Lung (tissue), 12 donors: ENCODE measurements around the gene ILKAP. TPM values are rescaled to one million over a fixed set of nuclear protein-coding genes. Genes with fewer than 3 reads are reported as not detected.

Experiments
- ATAC-seq: fragments of 200-7000 bp; cut with Tn5 transposase; one replicate; pipeline ENCODE4 v1.9.1; 2020; ENCODE audit warnings: moderate number of reproducible peaks; ENCODE audit not compliant: insufficient read depth, low FRiP score
- DNase-seq, 3 donors: peaks; one replicate each; pipeline ENCODE4 v3.0.0-alpha.2; 2013 to 2017
- H3K27ac ChIP-seq, 2 donors: one replicate each; pipeline ENCODE4 v1.5.1; 2013; ENCODE audit warnings: mild to moderate bottlenecking in 2 of 2, moderate library complexity in 2 of 2, control low read depth in 1 of 2, inconsistent platforms in 1 of 2, low read depth in 1 of 2, low read length in 1 of 2
- H3K27me3 ChIP-seq, 3 donors: one replicate each; pipeline ENCODE4 v1.5.1; 2013; ENCODE audit warnings: low read length in 2 of 3; ENCODE audit not compliant: control insufficient read depth in 3 of 3, insufficient read depth in 3 of 3
- H3K36me3 ChIP-seq, 4 donors: one replicate each; pipeline ENCODE4 v1.5.1; 2013; ENCODE audit warnings: low read length in 4 of 4, mild to moderate bottlenecking in 1 of 4, moderate library complexity in 1 of 4; ENCODE audit not compliant: control insufficient read depth in 4 of 4, insufficient read depth in 4 of 4
- H3K4me1 ChIP-seq, 5 donors: one replicate each; pipeline ENCODE4 v1.5.1; 2013; ENCODE audit warnings: low read length in 5 of 5, mild to moderate bottlenecking in 2 of 5, moderate library complexity in 1 of 5; ENCODE audit not compliant: control insufficient read depth in 5 of 5, insufficient read depth in 5 of 5
- H3K4me3 ChIP-seq: one replicate; pipeline ENCODE4 v1.5.1; 2013; ENCODE audit warnings: mild to moderate bottlenecking, control low read depth, moderate library complexity
- H3K9ac ChIP-seq, 2 donors: one replicate each; pipeline ENCODE4 v1.5.1; 2013; ENCODE audit warnings: low read length in 2 of 2, control low read depth in 1 of 2; ENCODE audit not compliant: insufficient read depth in 1 of 2
- H3K9me3 ChIP-seq, 4 donors: one replicate each; pipeline ENCODE4 v1.5.1; 2013; ENCODE audit warnings: low read length in 3 of 4, mild to moderate bottlenecking in 1 of 4, moderate library complexity in 1 of 4; ENCODE audit not compliant: control insufficient read depth in 4 of 4, insufficient read depth in 3 of 4
- CTCF ChIP-seq: IDR thresholded peaks from 2 replicates; pipeline ENCODE4 v1.5.1; 2012; ENCODE audit warnings: mild to moderate bottlenecking; ENCODE audit errors: control extremely low read depth, extremely low read depth
- WGBS, 2 donors: extraction: QIAGEN DNeasy Blood & Tissue Kit; methylation state at CpG; one replicate each; pipeline ENCODE4 v1.1.7; 2013; 5-methylcytosine and 5-hydroxymethylcytosine counted together
- polyA plus RNA-seq, 2 donors: library from polyadenylated mRNA; stranded (reverse); fragments of 200-250 nt; gene quantifications; one replicate each; pipeline ENCODE4 v1.2.1, GENCODE V29; 2013
- total RNA-seq, 2 donors: library from RNA; depleted of rRNA in 1 of 2; stranded (reverse); fragments of >200 nt in 1 of 2; gene quantifications; one replicate each; pipeline ENCODE4 v1.2.1, GENCODE V29; 2014 to 2021
- donor health status: control.
- donor health status: control.
- donor health status: Bipolar disorder and iron deficiency.
- donor health status: healthy.
- donor health status: DM: yes; HTN: yes; CAD: no.

The ILKAP gene
- total and polyA plus RNA-seq, 4 donors, result 35.0 to 52.0 (median 42.1) TPM

- no peak for ATAC-seq
- no peaks in the 10 kb centered on the region for H3K36me3 ChIP-seq
- peaks cover 0 to 8% (median 2%) of the 10 kb centered on the region in 5 donors for H3K4me1 ChIP-seq
- no peaks in the 10 kb centered on the region for H3K9me3 ChIP-seq
- no peak overlapping the region for H3K27ac ChIP-seq
- 72 to 77% methylated on average over 12 to 14 of the region's 14 CpGs for WGBS, 2 donors
- peaks cover 0 to 2% (median 0%) of the 10 kb centered on the region in 3 donors for H3K27me3 ChIP-seq
- no peak overlapping the region for H3K4me3 ChIP-seq
- H3K9ac ChIP-seq, result no peak overlapping the region
- TF ChIP-seq CTCF, result no peak
- DNase-seq, result no peak
Measured at GRCh38 chr2:238133499-238134392, 69.7 kb downstream of the ILKAP start.

DNA sequence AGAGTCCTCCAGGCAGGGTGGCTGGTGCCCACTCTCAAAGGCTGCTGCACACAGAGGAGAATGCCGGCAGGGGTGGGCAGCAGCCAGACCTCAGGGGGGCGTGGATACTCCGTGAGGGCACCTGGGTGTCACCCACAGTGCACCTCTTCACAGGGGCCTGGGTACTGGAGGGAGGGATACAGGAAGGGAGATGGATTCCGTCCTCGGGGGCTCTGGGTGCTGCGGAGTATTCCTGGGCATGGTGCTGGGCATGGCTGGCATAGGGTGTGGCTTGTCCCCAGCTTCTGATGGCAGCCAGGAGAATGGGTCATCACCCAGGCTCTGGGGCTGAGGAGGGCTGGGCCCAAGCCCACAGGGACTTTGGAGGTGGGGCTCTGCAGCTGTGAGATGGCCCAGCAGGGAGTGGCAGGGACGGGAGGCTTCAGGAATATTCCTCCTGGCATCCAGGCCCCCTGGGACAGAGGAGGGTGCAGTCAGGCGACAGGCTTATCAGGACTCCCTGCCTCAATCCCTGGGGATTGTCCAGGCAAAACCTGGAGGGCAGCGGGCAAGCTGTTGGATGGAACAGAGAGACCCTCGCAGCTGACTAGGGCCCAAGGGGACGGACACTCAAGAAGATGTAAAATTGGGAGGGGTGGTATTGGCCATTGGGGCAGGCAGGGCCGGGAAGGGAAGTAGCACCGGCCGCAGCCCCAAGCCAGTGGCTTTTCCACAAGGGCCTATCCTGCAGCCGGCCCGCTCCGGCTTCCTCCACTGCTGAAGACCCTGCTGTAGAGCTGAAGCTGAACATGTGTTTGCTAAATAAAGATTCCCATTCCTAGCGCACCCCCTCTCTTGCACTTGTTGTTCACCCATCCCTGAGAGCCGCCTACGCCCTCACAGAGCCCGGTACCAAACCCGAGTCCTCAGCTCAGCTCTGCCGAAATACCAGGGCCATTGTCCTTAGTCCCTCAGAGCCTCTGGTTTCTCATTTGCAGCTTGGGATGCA lies 70.7 kb downstream of the ILKAP start:
- H3K4me3 ChIP-seq, result no peak overlapping the region
- DNase-seq, result no peak
- no peaks in the 10 kb centered on the region for H3K36me3 ChIP-seq
- TF ChIP-seq CTCF, result no peak
- H3K9ac ChIP-seq, result no peak overlapping the region
- peaks cover 0 to 13% (median 0%) of the 10 kb centered on the region in 5 donors for H3K4me1 ChIP-seq
- no peak overlapping the region for H3K27ac ChIP-seq
- no peaks in the 10 kb centered on the region for H3K9me3 ChIP-seq
- peaks cover 0 to 2% (median 0%) of the 10 kb centered on the region in 3 donors for H3K27me3 ChIP-seq
- no peak for ATAC-seq
- 93 to 94% methylated on average over 23 of the region's 23 CpGs for WGBS, 2 donors

- no peaks in the 10 kb centered on the region for H3K9me3 ChIP-seq
- whole genome bisulfite sequencing, 2 donors, result 93 to 94% methylated on average over 14 of the region's 14 CpGs
- ATAC-seq (no peak), DNase-seq (no peak)
- no peak for TF ChIP-seq CTCF
- peaks cover 0 to 2% (median 0%) of the 10 kb centered on the region in 3 donors for H3K27me3 ChIP-seq
- no peak overlapping the region for H3K4me3 ChIP-seq
- no peak overlapping the region for H3K27ac ChIP-seq
- H3K36me3 ChIP-seq, result no peaks in the 10 kb centered on the region
- H3K4me1 ChIP-seq, result peaks cover 0 to 19% (median 1%) of the 10 kb centered on the region in 5 donors
- no peak overlapping the region for H3K9ac ChIP-seq
Measured at GRCh38 chr2:238131761-238132462, 71.6 kb downstream of the ILKAP start.
